NCI-H2196 (cell line): Measurements from ENCODE around the gene OPCML.

Experiments
- DNase-seq: peaks from one replicate; lab custom pipeline; 2025; ENCODE audit not compliant: unreplicated experiment; lab: John Stamatoyannopoulos, UW

Gene OPCML

DNA sequence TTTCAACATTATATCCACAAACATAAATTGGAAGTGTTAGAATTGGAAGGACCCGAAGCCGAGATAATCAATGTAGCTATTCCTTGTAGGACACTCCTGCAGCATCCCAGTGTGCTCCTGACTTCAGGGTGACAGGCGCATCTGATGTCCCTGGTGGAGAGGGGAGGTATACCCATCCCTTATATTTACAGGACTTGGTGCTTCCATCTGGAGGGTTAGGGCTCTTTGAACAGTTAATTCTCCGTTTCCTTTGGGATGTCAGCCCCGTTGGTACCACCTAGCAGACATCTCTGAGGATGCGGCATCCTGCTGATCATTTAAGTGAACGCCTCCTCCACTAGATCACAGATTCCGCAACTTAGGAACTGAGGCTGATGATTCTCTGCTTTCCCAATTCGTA lies 451.3 kb downstream of the OPCML start:
- no peak for DNase-seq

DNA sequence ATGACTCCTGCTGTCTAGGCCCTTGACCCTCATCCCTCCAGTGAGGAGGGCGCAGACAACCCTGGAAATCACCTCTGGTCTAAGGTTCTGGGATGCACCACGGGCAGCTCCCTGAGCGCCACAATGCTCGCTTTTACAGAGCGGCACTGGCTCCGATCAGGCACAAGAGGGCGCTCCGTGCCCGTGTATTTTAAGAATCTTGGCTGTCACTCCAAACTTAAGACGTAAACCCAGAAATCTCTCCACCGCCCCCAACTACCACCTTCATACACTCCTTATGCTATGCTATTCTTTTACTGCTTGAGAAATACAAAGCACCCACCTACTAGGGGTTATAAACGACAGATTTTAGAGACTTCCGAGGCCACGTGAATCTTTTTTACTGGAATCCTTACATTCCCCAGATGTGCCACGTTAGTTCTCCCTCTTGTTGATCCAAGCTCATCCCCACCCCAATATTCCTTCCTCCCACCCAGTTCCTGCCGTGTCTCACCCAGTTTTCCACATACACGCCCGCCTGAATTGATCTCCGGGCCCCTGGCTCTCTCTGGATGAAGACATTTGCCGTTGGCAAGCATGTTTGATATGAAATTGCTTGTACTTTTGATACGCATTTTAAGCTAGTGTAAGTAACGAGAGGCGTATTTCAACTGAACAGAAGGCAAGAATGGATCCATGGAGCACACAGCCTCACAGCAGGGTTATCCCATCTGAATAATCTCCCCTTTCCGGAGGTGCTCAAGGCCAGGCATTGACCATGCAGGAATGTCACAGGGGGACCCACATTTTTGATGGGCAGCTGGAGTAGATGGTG lies 453.5 kb downstream of the OPCML start:
- DNase-seq: peak; percentile 42

DNA sequence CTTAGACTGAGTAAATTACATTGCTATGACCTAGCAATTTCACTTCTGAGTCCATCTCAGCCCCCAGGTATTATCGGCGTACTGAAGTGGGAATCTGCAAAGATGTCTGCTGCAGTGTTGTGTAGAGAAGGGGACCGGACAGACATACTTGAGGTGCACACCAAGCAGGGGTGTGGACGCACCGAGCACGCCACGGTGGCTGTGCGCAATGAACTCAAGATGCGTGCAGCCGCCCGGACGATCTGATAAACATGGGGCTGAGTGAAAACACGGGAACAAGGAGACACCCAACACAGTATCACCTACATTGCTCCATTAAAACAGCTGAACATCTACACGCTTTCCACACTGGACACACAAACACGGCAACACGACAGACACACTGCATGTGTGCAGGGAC lies 454.3 kb downstream of the OPCML start:
- no peak for DNase-seq

DNA sequence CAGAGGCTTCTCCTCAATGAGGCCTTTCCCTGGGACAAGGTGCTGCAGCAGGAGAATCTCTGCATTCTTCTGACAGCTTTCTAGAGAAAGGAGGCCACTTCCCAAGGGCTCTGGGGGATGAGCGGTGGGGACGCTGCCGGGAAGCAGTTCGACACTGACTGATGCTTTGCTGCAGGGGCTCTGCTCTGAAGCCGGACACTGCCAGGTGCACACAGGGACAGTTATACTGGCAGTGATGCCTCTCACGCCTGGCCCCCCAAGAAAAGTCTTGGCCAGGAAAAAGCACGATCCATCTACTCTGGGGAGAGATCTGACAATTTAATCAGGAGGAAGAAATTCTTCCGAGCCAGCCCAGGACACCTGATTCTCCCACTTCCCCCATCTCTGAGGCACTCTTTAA lies 456.9 kb downstream of the OPCML start:
- no peak for DNase-seq

DNA sequence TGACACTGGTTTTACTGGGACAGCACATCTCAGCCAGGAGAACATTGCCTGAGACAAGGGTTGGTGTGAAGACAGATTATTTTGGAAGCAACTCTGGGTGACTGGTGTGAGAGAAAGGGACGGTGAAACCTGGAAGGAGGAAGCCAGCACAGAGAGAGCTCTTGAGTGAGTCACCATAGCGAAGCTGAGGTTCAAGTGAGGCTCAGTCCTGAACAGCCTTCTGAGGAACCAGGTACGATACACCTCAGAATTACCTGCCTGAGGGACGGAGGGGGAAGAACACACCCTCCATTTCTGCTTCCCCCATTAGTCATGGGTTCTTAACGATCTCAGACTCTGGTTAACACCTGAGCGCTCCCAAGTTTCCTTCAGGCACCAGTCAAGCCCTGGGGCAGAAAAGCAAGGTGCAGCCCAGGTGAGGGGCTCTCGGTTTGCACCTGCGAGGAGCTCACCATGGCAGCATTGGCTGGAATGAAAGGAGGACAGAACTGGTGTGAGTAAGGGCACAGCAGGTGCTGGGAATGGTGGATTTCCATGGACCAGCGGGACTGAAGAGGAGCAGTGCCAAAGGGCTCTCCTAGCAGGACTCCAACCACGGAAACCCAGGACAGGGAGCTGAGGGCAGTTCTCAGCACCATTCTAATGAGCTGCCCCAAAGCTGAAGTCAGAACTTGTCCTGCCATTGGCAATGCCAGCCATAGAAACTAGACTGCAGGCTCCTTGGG lies 459.3 kb downstream of the OPCML start:
- no peak for DNase-seq

DNA sequence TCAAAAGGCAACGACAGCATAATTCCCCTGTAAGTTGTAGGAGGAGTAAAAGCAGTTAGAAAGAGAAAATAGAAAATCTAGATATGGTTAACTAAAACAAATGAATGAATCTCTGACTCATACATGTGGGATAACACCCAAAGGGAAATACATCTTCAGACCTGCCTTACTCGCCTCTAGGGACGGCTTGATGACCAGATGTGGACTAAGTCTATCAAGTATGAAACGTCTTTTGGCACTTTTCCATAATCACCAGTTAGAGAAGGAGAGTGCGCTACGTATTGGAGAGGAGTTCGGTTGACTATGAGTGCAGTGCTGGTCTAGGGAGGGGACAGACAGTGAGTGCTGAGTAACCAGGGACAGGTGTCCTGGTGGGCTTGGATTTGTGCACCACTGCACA lies 459.9 kb downstream of the OPCML start:
- DNase-seq: no peak

DNA sequence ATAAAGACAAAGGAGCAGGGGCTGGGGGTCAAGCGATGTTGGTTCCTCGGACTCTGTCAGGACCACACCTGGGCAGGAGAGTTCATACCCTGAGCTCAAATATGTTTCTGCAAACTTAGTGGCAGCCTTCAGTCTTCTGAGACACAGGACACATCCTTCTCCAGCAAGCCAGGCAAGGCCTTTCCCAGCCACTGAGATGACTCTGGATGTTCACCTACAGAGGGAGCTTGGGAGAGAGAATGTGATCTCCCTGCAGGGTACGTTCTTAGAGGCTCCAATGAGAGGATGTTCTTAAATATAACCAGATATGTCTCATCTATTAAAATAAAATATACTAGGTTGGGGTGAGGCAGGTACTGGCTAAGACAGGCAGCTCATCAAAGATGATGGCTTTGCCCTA lies 461.5 kb downstream of the OPCML start:
- DNase-seq: no peak

DNA sequence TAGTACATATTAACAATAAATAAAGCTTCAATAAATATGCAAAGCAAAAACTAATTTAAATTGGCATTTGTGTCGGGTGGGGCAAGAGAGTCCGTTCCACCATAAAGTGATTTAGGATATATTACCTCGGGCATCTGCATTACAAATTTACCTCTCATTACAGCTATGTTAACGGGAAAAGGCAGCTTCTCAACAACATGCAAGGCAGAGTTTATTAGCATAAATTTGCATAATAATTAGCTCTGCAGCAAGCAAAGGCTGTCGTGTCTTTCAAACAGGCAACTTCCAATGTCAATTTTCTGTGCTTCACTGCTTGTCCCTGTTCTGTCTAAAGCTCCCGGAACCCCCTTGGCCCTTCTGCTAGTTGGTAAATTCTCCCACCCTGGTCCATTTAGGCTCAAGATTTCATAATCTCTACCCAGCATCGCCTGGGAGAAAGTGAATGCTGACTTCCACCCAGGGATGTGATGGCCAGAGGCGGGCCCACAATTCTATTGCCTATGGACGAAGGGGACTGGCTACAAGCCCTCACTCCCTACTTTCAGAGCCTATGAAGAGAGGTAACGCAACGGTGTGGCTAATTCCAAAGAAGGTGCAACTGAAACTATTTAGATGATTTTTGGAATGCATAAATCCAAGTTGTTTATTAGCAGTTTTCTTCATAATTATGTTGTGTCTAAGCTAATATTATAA lies 462.1 kb downstream of the OPCML start:
- DNase-seq: no peak

DNA sequence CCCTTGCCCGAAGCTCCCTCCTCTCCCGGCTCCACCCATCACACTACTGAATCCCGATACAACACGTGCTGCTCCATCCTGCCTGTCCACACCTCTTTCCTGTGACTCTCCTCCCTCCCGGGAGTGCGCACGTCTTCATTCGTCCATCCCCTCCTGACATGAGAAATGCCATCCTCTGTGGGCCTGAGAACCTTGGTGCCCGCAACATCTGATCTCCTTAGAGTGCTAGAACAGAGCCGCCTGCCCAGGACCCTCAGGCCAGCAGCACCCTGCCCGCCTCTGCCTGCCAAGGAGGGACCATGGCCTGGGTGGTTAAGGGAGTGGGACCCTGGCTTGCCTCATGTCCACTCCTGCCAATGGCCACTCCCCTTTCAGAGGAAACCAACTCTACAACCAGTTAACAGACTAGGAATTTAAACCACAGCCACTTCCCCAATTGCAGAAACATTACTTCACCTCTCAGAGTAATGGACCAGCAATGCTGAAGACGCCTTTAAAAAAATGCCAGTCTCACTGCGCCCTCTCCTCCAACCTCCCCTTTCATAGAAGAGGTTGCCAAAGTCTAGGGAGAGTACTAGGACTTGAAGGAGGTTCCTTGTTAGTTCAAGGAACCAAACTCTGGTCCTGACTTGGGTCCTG lies 466.3 kb downstream of the OPCML start:
- no peak for DNase-seq

DNA sequence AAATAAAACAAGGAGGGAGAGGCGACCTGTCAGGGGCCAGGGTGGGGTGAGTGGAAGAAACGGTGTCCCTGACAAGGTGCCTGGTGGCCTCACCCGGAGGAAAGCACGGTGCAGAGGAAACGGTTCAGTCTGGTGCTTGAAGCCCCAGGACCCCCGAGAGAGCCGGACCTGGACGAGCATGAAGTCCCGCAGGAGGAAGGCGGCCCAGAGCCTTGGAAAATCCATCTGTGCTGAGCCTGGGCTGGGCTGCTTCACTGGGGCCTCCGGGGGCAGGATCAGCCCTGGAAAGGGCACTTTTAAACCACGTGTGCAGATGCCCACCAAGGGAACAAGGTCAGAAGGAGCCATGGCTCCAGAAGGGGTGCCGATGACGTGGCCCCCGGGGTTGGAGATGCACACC lies 467.3 kb downstream of the OPCML start:
- no peak for DNase-seq

DNA sequence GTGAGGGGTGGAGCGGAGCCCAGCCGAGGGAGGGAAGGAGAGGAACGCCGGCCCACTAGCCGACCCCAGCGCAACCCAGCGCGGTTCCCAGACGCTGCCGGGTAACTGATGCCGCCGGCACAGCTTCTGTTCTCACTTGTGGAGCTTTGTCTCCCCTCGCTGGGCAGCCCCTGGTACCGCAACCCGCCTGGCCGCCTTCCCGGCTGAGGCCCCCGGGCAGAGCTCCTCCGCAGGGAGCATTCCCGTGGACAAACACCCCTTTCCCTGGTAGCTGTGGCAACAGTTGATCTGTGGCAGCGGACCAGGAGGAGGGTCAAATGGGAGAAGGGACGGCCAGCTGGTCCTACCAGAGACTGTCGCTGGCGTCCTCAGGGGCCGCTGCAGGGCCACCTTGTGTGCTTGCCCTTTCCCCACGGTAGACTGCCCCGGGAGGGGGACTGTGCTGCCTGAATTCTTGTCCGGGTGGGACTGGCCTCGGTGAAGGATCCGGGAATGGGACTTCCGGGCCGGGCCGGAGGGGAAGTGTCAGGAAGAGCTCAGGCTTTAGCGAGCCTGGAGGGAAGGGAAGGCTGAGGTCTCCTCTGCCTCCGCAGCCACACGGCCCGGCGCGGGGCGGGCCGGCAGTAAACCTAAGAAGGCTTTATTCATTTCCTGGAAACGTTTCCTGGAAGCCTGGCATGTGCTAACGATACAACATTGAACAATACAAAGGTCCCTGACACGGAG lies 468.0 kb downstream of the OPCML start:
- no peak for DNase-seq

DNA sequence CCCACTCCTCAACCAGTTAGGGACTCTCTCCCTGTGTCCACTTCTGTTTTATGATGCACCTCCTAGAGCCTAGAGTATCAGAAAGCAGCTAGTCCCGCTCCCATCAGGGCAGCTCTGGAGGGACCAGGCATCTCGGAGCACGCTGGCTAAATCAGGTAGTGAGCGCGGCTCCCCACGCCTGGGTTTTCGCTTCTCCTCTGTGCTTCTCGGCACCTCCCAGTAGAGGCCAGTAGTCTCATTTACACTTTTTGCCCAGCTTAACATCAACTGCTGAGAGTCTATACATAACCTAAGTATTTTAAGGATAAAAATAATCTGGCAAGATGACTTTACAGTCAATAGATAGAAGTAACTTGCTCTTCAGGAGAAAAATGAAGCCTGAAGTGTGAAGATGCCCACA lies 473.8 kb downstream of the OPCML start:
- DNase-seq: no peak

DNA sequence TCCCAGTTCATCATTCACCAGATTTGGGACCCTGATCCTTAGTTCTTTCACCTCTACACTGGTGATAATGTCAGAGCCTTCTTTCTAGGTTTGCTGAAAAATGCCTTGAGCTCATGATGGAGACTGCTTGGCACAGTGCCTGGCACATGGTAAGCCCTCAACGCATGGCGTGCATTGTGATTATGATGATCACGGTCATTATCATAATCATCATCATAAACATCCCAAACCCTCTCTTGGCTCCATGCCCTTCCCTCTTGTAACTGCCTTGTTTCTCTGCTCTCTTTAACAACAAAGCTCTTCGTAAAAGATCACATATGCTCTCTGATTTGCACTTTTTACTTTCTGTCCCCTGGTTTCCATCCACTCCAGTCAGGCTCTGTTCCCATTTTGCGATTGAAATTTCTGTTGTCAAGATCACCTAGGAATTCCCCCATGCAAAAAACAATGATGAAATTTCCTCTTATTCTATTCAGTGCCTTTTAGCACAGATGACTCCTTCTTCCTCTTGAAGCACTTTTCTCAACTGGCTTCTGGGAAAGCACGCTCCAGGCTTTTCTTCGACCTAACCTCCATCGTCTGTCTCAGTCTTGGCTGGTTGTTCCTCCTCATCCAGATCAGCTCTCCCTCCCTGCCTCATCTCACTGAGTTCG lies 479.1 kb downstream of the OPCML start:
- no peak for DNase-seq

DNA sequence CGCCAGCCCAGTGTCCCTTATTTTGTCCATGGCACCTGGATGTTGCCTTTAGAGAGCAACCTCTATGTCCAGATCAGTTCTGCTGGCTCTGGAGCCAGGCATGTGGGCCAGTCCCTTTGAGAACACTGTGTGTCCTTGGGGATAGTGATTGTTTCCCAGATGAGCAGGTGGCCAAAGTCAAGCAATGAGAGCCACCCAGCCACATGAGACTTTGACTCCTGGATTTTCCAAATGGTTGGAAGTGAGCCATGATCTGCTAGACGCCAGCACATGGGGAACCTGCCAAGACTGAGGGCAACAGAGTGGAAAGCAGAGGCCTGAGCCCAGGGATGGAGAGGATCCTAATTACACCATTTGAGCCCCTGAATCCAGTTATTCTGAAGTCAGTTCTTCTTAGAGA lies 479.8 kb downstream of the OPCML start:
- no peak for DNase-seq

DNA sequence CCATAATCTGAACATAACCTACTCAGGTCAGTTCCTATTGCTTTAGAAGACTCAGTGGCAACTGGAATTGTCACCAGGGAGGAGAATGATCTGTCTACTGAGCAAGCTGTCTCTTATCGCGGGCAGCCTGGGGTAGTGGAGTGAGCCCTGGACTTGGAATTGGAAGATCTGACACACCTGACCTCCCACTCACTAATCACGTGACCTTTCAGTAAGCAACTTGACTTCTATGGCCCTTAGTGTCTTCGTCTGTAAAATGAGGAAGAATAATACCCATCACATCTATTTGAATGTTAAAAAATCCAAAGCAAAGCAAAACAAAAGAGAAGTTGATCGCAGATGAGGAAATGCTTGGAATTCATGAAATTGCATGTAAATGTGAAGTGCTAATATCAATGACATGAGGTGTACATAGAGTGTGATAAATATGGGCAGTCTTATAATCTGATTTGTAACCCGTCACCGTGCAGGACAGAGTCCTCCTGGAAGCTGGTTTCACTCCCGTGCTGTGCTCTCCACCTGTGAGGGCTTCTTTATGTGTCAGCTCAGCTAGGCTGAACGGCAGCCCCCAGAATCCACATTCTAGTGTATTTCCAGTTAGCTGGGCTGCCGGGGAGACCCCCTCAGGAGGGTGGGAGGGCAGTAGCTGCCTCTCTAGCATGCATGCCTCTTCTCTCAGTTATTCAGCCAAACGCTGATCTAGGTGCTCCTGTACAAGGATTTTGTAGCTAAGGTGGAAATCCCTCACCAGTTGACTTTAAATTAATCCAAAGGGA lies 482.9 kb downstream of the OPCML start:
- DNase-seq: no peak

DNA sequence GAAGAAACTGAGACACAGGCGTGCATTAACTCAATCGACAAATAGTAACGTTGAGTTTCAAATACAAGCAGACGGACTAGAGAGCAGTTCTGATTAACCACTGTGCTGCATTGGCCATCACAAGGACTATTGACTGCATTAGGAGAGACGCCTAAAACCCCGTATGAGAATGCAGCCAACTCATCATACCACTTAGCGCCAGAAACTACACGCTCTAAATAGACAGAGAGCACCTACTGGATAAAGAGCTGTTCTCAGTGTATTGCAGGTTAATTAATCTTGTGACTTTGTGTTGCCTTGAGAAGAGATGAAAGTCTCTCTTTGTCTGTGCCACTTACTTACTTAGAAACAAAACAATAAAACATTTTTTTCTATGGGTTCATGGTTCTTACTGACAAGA lies 484.0 kb downstream of the OPCML start:
- DNase-seq: no peak

DNA sequence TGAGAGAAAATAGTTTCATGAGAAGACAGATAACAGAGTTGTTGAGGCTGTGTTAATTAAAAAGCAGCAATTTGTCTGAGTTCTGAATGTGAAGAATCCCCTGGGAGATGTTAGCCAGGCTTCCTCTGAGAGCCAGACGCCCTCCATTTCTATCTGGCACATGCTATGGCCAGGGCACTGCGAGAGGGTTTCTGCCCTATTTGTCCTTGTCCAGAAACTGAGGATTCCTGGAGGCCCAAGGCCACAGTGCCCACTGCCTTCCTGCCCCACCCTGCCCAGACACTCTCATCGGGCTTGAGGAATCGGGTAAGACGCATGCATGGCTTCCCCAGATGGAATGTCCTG lies 484.6 kb downstream of the OPCML start:
- no peak for DNase-seq

DNA sequence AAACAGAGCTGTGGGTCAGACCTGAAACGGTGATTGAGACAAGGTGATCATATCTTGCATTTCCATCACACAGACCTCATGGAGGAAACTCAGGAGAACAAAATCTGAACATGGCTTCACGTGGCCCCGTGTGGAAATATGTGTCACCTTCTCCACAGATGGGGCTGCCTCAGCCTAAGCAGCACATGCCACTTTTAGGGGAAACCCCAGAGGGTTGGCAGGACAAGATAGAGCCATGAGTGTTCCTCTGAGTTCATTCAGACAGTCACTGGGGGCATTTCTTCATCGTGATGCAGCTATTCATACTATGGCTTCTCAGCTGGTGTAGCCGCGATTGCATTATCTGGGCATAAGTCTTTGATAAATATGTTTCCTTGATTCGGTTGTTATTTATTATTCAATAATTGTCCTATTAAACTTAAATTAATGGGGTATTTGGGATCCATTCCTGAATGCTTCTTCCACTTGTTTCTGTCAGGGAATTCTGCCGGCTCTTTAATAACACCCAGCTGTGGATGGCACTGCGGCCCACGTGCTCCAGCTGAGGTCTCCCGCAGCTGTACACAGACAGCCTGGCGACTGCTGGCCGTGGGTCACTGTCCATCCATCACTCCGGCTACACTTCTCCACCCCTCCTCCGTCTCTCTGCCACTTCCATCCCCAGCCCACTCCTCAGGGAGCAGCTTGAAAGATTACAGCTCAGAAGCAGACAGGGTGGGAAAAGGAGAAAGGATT lies 485.1 kb downstream of the OPCML start:
- no peak for DNase-seq

DNA sequence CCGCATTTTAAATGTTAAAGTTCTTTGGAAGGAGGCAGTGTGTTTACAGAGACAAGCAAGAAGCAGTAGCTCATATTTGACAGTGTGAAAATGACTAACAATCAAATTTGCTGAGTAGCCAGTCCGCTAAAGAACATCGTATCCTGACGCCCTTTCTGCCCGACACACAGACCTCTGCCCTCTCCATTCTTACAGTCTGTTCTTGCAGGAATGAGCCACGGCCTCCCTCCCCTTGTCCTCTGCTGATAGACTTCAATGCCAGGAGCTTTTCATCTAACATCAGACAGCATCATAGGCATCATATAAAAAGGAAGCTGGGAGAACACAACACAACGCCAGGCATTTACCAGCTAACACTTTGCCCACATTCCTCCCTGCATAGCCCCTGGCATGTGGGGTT lies 486.0 kb downstream of the OPCML start:
- DNase-seq: no peak
